GM12875 (cell line): ENCODE measurements around the gene BCL2L13.
"Not testable (repeated sequence)": the region's sequence is repeated elsewhere in the genome, so short reads cannot be mapped to it uniquely, and the experiment has no call there.

Experiments used
- H3K4me3 ChIP-seq: one replicate; pipeline ENCODE4 v1.5.1; 2011; ENCODE audit warnings: low read depth, low read length, control low read depth
- CTCF ChIP-seq: IDR thresholded peaks from 2 replicates; pipeline ENCODE4 v1.5.1; 2011; ENCODE audit warnings: low read depth, mild to moderate bottlenecking, control low read depth, inconsistent platforms, low read length, moderate library complexity, borderline replicate concordance; ENCODE audit not compliant: insufficient read depth

Gene BCL2L13

DNA sequence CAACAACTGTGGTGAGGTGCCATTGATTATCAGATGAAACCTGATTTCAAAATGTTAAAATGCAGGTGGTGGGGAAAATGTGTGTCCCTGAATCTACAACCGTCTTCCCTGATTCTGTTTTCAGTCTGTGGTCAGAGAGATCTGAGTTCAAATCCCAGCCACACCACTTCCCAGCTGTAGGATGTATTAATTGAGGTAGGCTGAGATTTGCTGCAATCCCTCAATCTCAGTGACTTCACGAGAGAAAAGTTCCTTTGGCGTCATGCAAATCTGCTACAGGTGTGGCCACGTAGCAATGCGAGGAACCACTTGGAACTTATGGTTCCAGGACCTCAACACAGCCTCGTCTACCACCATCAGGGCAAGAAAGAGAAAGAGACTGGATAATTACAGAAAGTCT lies 56.2 kb downstream of the BCL2L13 start:
- no peak overlapping the region for H3K4me3 ChIP-seq
- no peak for TF ChIP-seq CTCF

DNA sequence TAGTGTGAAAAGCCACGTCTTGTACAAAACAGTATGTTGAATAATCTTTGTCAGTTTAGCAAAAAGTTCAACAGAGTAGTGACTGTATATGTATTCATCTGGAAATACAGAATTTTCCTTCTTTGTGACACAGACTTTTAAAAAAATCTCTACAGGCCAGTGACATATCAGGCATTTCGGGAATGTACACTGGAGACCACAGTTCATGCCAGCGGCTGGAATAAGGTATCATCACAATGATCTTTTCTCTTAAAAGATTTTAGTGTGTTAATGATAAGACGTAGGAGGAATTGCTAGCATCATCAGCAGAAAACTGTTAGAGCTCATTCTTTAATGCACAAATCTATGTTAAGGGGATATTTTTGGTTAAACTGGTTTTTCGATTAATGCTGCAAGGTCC lies 57.4 kb downstream of the BCL2L13 start:
- TF ChIP-seq CTCF = no peak
- no peak overlapping the region for H3K4me3 ChIP-seq

DNA sequence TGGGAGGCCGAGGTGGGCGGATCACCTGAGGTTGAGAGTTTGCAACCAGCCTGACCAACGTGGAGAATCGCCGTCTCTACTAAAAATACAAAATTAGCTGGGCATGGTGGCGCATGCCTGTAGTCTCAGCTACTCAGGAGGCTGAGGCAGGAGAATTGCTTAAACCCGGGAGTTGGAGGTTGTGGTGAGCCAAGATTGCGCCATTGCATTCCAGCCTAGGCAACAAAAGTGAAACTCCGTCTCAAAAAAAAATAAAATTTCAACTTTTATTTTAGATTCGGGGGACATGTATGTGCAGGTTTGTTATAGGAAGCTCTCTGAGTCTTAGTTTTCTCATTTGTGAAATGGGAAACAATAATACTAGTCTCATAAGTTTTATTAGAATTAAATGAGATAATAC lies 58.6 kb downstream of the BCL2L13 start:
- not testable (repeated sequence) for H3K4me3 ChIP-seq

DNA sequence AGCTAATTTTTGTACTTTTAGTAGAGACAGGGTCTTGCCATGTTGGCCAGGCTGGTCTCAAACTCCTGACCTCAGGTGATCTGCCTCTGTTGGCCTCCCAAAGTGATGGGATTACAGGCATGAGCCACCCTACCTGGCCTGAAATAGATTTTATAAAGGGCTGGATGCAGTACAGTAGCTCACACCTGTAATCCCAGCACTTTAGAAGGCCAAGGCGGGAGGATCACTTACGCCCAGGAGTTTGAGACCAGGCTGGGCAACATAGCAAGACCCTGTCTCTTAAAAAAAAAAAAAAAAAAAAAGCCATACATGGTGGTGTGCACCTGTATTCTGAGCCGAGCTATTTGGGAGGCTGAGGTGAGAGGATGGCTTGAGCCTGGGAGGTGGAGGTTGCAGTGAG lies 59.7 kb downstream of the BCL2L13 start:
- not testable (repeated sequence) for H3K4me3 ChIP-seq

DNA sequence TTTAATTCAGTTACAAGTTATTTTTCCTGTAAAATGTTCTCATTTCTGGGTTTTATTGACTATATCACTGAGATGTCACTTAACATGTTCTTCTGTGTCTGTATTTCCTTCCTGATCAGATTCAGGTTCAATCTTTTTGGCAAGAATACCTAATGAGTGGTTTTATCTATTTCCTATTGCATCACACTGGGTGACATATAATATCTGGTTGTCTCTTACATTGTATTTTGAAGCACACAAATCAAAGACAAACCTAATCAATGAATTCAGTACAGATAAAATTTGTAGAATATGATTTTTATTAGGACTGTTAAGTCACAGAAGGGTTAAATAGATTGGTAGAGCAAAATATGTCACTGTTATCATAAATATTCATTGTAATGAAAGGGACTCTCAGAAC lies 60.4 kb downstream of the BCL2L13 start:
- TF ChIP-seq CTCF = no peak

DNA sequence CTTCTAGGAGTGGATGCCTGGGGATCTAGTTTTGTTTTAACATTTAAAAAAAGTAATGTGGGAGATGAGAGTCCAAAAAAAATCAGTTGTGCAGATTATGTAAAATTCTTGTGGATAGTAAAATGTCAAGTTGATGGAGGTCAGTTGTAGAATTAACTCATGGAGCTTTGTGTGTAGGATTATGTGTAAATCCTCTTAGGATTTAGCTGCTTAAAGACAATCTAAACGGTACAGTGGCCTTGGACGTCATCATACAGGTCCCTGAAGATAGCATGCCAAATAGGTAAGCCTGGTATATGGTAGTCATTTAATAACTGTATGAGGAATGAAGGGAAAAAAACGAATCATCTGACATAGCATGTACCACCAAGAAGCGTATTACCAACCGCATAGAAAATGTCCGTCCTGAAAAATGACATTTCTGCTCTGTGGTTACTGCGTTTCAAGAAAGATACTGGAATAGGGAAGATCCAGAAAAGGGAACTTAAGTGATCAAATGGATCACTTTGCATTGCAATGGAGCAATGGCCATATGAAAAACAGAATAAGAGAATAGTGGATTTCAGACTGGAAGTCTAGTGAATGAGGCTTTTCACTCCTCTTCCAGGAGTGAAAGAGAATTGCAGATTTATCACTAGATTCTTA lies 61.3 kb downstream of the BCL2L13 start:
- no peak overlapping the region for H3K4me3 ChIP-seq
- TF ChIP-seq CTCF = no peak

More for the DNA sequence above, 60.4 kb downstream of the BCL2L13 start:
- H3K4me3 ChIP-seq = no peak overlapping the region

DNA sequence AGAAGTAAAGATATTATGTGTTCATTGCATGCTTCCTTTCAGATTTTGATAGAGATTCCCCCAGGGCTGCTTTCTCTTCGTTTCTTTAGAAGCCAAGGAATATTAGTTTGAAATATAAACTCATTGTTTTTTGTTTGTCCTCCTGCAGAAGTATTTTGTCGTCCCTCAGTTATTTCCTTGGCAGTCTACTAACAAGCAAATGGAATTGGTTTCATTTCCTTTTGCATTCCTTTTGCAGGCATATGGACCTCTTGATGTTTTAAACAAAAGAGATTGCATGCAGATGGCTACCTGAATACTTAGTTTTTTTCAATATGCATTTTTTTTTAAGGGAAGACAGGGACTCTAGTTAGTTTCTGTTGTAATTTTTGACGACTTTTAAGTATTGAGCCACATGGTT lies 62.2 kb downstream of the BCL2L13 start:
- no peak overlapping the region for H3K4me3 ChIP-seq
- no peak for TF ChIP-seq CTCF

GRCh38 chr22:17703811-17704210 lies 65.3 kb downstream of the BCL2L13 start:
- H3K4me3 ChIP-seq = no peak overlapping the region
- TF ChIP-seq CTCF = no peak
